Liver (tissue), 9 donors: ENCODE measurements around the gene GPA33. TPM values are rescaled to one million over a fixed set of nuclear protein-coding genes. Genes with fewer than 3 reads are reported as not detected.

Experiments used
- DNase-seq: peaks from one replicate; pipeline ENCODE4 v3.0.0-alpha.2; 2017; ENCODE audit warnings: low spot score
- H3K27ac ChIP-seq, 2 donors: one replicate each; pipeline ENCODE4 v1.7.0; 2013; ENCODE audit warnings: inconsistent platforms in 2 of 2, low read length in 2 of 2, control low read depth in 1 of 2, low read depth in 1 of 2, mild to moderate bottlenecking in 1 of 2
- H3K27me3 ChIP-seq, 4 donors: one replicate each; pipeline versions ENCODE4 v1.6.1 to v1.7.0; 2013; ENCODE audit warnings: low read length in 3 of 4, inconsistent platforms in 1 of 4, mild to moderate bottlenecking in 1 of 4, moderate library complexity in 1 of 4; ENCODE audit not compliant: control insufficient read depth in 4 of 4, insufficient read depth in 4 of 4
- H3K36me3 ChIP-seq, 4 donors: one replicate each; pipeline versions ENCODE4 v1.6.1 to v1.7.0; 2013; ENCODE audit warnings: low read length in 3 of 4, mild to moderate bottlenecking in 3 of 4, low read depth in 1 of 4, moderate library complexity in 1 of 4; ENCODE audit not compliant: control insufficient read depth in 4 of 4, insufficient read depth in 3 of 4
- H3K4me1 ChIP-seq, 4 donors: one replicate each; pipeline versions ENCODE4 v1.6.1 to v1.7.0; 2013; ENCODE audit warnings: low read length in 3 of 4, mild to moderate bottlenecking in 3 of 4, moderate library complexity in 1 of 4; ENCODE audit not compliant: control insufficient read depth in 4 of 4, insufficient read depth in 4 of 4
- H3K4me3 ChIP-seq, 3 donors: one replicate each; pipeline versions ENCODE4 v1.6.1 to v1.7.0; 2013; ENCODE audit warnings: low read length in 3 of 3, control low read depth in 1 of 3, low read depth in 1 of 3, mild to moderate bottlenecking in 1 of 3
- H3K9ac ChIP-seq, 2 donors: one replicate each; pipeline ENCODE4 v1.7.0; 2013; ENCODE audit warnings: low read length in 2 of 2, mild to moderate bottlenecking in 2 of 2, moderate library complexity in 2 of 2, control low read depth in 1 of 2, low read depth in 1 of 2
- H3K9me3 ChIP-seq, 4 donors: one replicate each; pipeline versions ENCODE4 v1.6.1 to v1.7.0; 2013; ENCODE audit warnings: low read length in 3 of 4; ENCODE audit not compliant: control insufficient read depth in 4 of 4
- ATF3 ChIP-seq: IDR thresholded peaks from 2 replicates; pipeline ENCODE4 v1.6.1; 2016; ENCODE audit warnings: antibody characterized with exemption
- FOXA1 ChIP-seq: IDR thresholded peaks from 2 replicates; pipeline ENCODE4 v1.6.1; 2016; ENCODE audit warnings: antibody characterized with exemption
- GABPA ChIP-seq, 2 donors: IDR thresholded peaks in 1 of 2; conservative IDR thresholded peaks in 1 of 2; 2 replicates each; pipeline ENCODE4 v1.6.1; 2016; ENCODE audit warnings: antibody characterized with exemption in 2 of 2, mild to moderate bottlenecking in 1 of 2, moderate library complexity in 1 of 2
- HNF4A ChIP-seq, 2 donors: conservative IDR thresholded peaks; 2 replicates each; pipeline ENCODE4 v1.6.1; 2016; ENCODE audit warnings: antibody characterized with exemption in 2 of 2, mild to moderate bottlenecking in 2 of 2
- MAX ChIP-seq: IDR thresholded peaks from 2 replicates; pipeline ENCODE4 v1.6.1; 2016; ENCODE audit warnings: antibody characterized with exemption
- REST ChIP-seq: IDR thresholded peaks from 2 replicates; pipeline ENCODE4 v1.6.1; 2016; ENCODE audit warnings: antibody characterized with exemption, mild to moderate bottlenecking
- YY1 ChIP-seq: IDR thresholded peaks from 2 replicates; pipeline ENCODE4 v1.6.1; 2016; ENCODE audit warnings: antibody characterized with exemption, mild to moderate bottlenecking
- WGBS: extraction: QIAGEN DNeasy Blood & Tissue Kit; methylation state at CpG from one replicate; pipeline ENCODE4 v1.1.7; 2013; 5-methylcytosine and 5-hydroxymethylcytosine counted together
- polyA plus RNA-seq, 2 donors: library from polyadenylated mRNA; stranded (reverse) in 1 of 2; unstranded in 1 of 2; fragments of 200-250 nt in 1 of 2; fragments of >200 nt in 1 of 2; fragmentation: Nextera tagmentation in 1 of 2; extraction: Ambion mirVana in 1 of 2; gene quantifications; one replicate each; pipeline versions ENCODE4 v1.2.1 to v1.2.3, GENCODE V29; 2013 to 2015
- total RNA-seq, 2 donors: library from RNA; depleted of rRNA; stranded (reverse); fragments of >200 nt; gene quantifications; one replicate each; pipeline ENCODE4 v1.2.3, GENCODE V29; 2014
- donor health status: healthy.
- donor health status: healthy.
- donor health status: healthy.
- donor health status: healthy.
- donor health status: healthy.

GPA33 gene
- total and polyA plus RNA-seq, 4 donors = 0.03 to 0.19 (median 0.08) TPM; not detected in 1

GRCh38 chr1:167126317-167126716 lies 36.1 kb upstream of the GPA33 start (continued):
- TF ChIP-seq REST = no peak
- no peak for TF ChIP-seq FOXA1
- TF ChIP-seq GABPA (IDR thresholded peaks at IDR 0.05 in 1 of 2, conservative IDR thresholded peaks at IDR 0.05 in 1 of 2) = no peak
- no peak for TF ChIP-seq YY1

- TF ChIP-seq HNF4A (conservative IDR thresholded peaks at IDR 0.05) (no peak), YY1 (no peak)
- no peaks in the 10 kb centered on the region for H3K9me3 ChIP-seq
- 89% methylated on average over 4 of the region's 4 CpGs for WGBS
These were observed 32.4 kb upstream of the GPA33 start for GRCh38 chr1:167122568-167122967.

GRCh38 chr1:167122121-167122480 lies 31.9 kb upstream of the GPA33 start:
- Histone ChIP-seq H3K9ac (no peak overlapping the region), H3K4me3 (no peak overlapping the region), H3K27ac (no peak overlapping the region), H3K36me3 (no peaks in the 10 kb centered on the region), H3K9me3 (no peaks in the 10 kb centered on the region), H3K4me1 (peaks cover 3 to 9% (median 5%) of the 10 kb centered on the region in 4 donors), H3K27me3 (peaks cover 0 to 8% (median under 1%) of the 10 kb centered on the region in 4 donors)
- 73% methylated on average over 5 of the region's 5 CpGs for WGBS
- no peak for TF ChIP-seq MAX
- no peak for TF ChIP-seq HNF4A (conservative IDR thresholded peaks at IDR 0.05)
- no peak for TF ChIP-seq ATF3
- no peak for TF ChIP-seq REST
- TF ChIP-seq GABPA (IDR thresholded peaks at IDR 0.05 in 1 of 2, conservative IDR thresholded peaks at IDR 0.05 in 1 of 2) = no peak
- DNase-seq = no peak

More at GRCh38 chr1:167122568-167122967, 32.4 kb upstream of the GPA33 start:
- H3K27ac ChIP-seq = no peak overlapping the region
- no peak overlapping the region for H3K4me3 ChIP-seq
- peaks cover 0 to 8% (median under 1%) of the 10 kb centered on the region in 4 donors for H3K27me3 ChIP-seq
- peaks cover 3 to 9% (median 5%) of the 10 kb centered on the region in 4 donors for H3K4me1 ChIP-seq
- no peak for DNase-seq
- H3K36me3 ChIP-seq = no peaks in the 10 kb centered on the region
- no peak overlapping the region for H3K9ac ChIP-seq
